GM12892 (cell line): ENCODE data around the gene DNAH12.
"Not testable (repeated sequence)": the region's sequence is repeated elsewhere in the genome, so short reads cannot be mapped to it uniquely, and the experiment has no call there.

Experiments
- POLR2A ChIP-seq: IDR thresholded peaks from 2 replicates; pipeline ENCODE4 v1.6.1; 2011; ENCODE audit warnings: low read depth, low read length, control low read depth
- POLR2AphosphoS5 ChIP-seq: IDR thresholded peaks from 2 replicates; pipeline ENCODE4 v1.6.1; 2011; ENCODE audit warnings: low read depth, low read length, control low read depth

DNA sequence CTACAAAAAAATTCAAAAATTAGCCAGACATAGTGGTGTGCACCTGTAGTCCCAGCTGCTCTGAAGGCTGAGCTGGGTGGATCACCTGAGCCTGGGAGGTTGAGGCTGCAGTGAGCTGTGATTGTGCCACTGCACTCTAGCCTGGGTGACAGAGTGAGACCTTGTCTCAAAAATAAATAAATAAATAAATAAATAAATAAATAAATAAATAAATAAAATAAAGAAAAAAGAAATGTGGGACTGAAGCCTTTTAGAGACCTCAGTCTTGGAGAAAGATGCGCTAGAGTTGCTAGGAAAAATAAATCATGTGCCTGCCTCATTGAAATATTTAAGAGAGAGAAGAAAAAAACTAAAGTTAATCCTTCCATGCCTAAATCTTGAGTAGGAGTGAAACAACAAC lies 187.9 kb downstream of the DNAH12 start:
- not testable (repeated sequence) for TF ChIP-seq POLR2AphosphoS5, POLR2A
